ENCODE results near the gene MYO5A. TPM values are rescaled to one million over a fixed set of nuclear protein-coding genes. Genes with fewer than 3 reads are reported as not detected.
"Not testable (repeated sequence)": the region's sequence is repeated elsewhere in the genome, so short reads cannot be mapped to it uniquely, and the experiment has no call there.

The MYO5A gene
- total and polyA plus RNA-seq, 10 of the 15 experiments (the other 5 are each of a cell fraction or from before 2014, with no cell fraction given): 4.2 to 42.9 (median 31.1) TPM

- H2AFZ ChIP-seq (ENCODE audit: control insufficient read depth, low read depth, low read length): no peak overlapping the region
- ChIA-PET SMC1A (ENCODE audit: uncharacterized antibody, unreplicated experiment) (interaction anchor here (0.8 to 5.1 kb wide), 12 partner anchors 8 to 310 kb away, joined by 3 to 49 read pairs (median 6); no protein-coding TSS in a partner anchor), RAD21 (ENCODE audit: unreplicated experiment) (interaction anchor here (0.8 to 5.0 kb wide), 4 partner anchors 13 to 310 kb away, joined by 5 to 37 read pairs (median 8); no protein-coding TSS in a partner anchor), POLR2A (interaction anchor here (1.1 to 2.9 kb wide), 3 partner anchors 9 to 101 kb away, joined by 4 to 13 read pairs (median 9); no protein-coding TSS in a partner anchor), CTCF (interaction anchor here (0.7 to 4.3 kb wide), 9 partner anchors 9 to 310 kb away, joined by 3 to 37 read pairs (median 6); no protein-coding TSS in a partner anchor)
- peak overlapping the region; percentile 72 for H3K4me2 ChIP-seq (ENCODE audit: control insufficient read depth, insufficient read depth)
- no peaks in the 10 kb centered on the region for H3K27me3 ChIP-seq (replicated peaks in 1 of 2; ENCODE audit: control insufficient read depth in 2 of 2, insufficient read depth in 2 of 2, low read length in 1 of 2)
- no peak for ATAC-seq
- no TSS peak for BruUV-seq (replicated peaks)
- H3K36me3 ChIP-seq (ENCODE audit: control insufficient read depth in 2 of 2, insufficient read depth in 2 of 2, low read length in 1 of 2): no peaks in the 10 kb centered on the region
- in situ Hi-C loops (cut with MboI): no loop called here
- H3K9me3 ChIP-seq (replicated peaks; ENCODE audit: control insufficient read depth, insufficient read depth, low read length): no peaks in the 10 kb centered on the region
- peak overlapping the region; percentile 96 for H3K9ac ChIP-seq (ENCODE audit: control insufficient read depth, insufficient read depth, low read length)
- WGBS (ENCODE audit: insufficient coverage, insufficient replicate concordance, low lambda C conversion rate, missing lambda C conversion rate): 19% methylated on average over 4 of the region's 4 CpGs
- no peak for TF ChIP-seq ZZZ3 (IDR thresholded peaks at IDR 0.05; ENCODE audit: control insufficient read depth, insufficient read length, low read depth)
- no peak for TF ChIP-seq TBL1XR1 (IDR thresholded peaks at IDR 0.05; ENCODE audit: low read depth, low read length)
- TF ChIP-seq TCF12 (IDR thresholded peaks at IDR 0.05; ENCODE audit: low read depth, low read length): no peak
- H3K4me1 ChIP-seq (ENCODE audit: control insufficient read depth, insufficient read depth, low read length): peaks cover 7% of the 10 kb centered on the region
- no peak for DNase-seq (ENCODE audit: low read depth, low spot score)
- H4K20me1 ChIP-seq (ENCODE audit: control insufficient read depth, insufficient read depth): peaks cover 2% of the 10 kb centered on the region; the same call in 1 of the 2 replicates
- peaks cover 68% of the 10 kb centered on the region for H3K79me2 ChIP-seq (ENCODE audit: control insufficient read depth, insufficient read depth, low read length)
- FAIRE-seq: no peak
- intact Hi-C loops (cut with micrococcal nuclease; ENCODE audit: unreplicated experiment): loop anchor here (5.0 kb wide), 5 partner anchors 100 to 310 kb away; partner anchors contain the start of gene ATOSA
- peak overlapping the region; percentile 72 for H3K4me3 ChIP-seq
- peak overlapping the region; percentile 93 for H3K27ac ChIP-seq (ENCODE audit: control insufficient read depth, insufficient read depth)
Observed at GRCh38 chr15:52566889-52567288, 38.2 kb upstream of the MYO5A start.

GRCh38 chr15:52565417-52566358, 37.0 kb upstream of the MYO5A start:
- H3K9me3 ChIP-seq (replicated peaks; ENCODE audit: control insufficient read depth, insufficient read depth, low read length); DNase-seq (ENCODE audit: low read depth, low spot score); H3K27me3 ChIP-seq (replicated peaks in 1 of 2; ENCODE audit: control insufficient read depth in 2 of 2, insufficient read depth in 2 of 2, low read length in 1 of 2); H3K4me1 ChIP-seq (ENCODE audit: control insufficient read depth, insufficient read depth, low read length); H4K20me1 ChIP-seq (ENCODE audit: control insufficient read depth, insufficient read depth); H2AFZ ChIP-seq (ENCODE audit: control insufficient read depth, low read depth, low read length); in situ Hi-C loops (cut with MboI); H3K36me3 ChIP-seq (ENCODE audit: control insufficient read depth in 2 of 2, insufficient read depth in 2 of 2, low read length in 1 of 2); FAIRE-seq; BruUV-seq (replicated peaks): not testable (repeated sequence)
- Histone ChIP-seq H3K4me2 (ENCODE audit: control insufficient read depth, insufficient read depth) (peak overlapping the region; percentile 72), H3K9ac (ENCODE audit: control insufficient read depth, insufficient read depth, low read length) (peak overlapping the region; percentile 59), H3K4me3 (peak overlapping the region; percentile 72), H3K27ac (ENCODE audit: control insufficient read depth, insufficient read depth) (peak overlapping the region; percentile 93), H3K79me2 (ENCODE audit: control insufficient read depth, insufficient read depth, low read length) (peaks cover 80% of the 10 kb centered on the region)
- POLR2A ChIA-PET: interaction anchor here (0.6 to 2.9 kb wide), 7 partner anchors 7 to 101 kb away, joined by 3 to 13 read pairs (median 4); no protein-coding TSS in a partner anchor
- SMC1A ChIA-PET (ENCODE audit: uncharacterized antibody, unreplicated experiment): interaction anchor here (0.7 to 5.1 kb wide), 23 partner anchors 7 to 309 kb away, joined by 3 to 49 read pairs (median 3); no protein-coding TSS in a partner anchor
- peak; percentile 62 for ATAC-seq
- CTCF ChIA-PET: interaction anchor here (0.7 to 4.3 kb wide), 16 partner anchors 8 to 309 kb away, joined by 3 to 37 read pairs (median 5); no protein-coding TSS in a partner anchor
- RAD21 ChIA-PET (ENCODE audit: unreplicated experiment): interaction anchor here (0.6 to 5.0 kb wide), 19 partner anchors 10 to 451 kb away, joined by 3 to 37 read pairs (median 7); no protein-coding TSS in a partner anchor
- 80% methylated on average over 13 of the region's 13 CpGs for WGBS (ENCODE audit: insufficient coverage, insufficient replicate concordance, low lambda C conversion rate, missing lambda C conversion rate)
- intact Hi-C loops (cut with micrococcal nuclease; ENCODE audit: unreplicated experiment): loop anchor here (5.0 kb wide), 5 partner anchors 98 to 308 kb away; partner anchors contain the start of gene ATOSA
- peak; percentile 55; the same call in 1 of the 2 replicates for TF ChIP-seq DPF2 (IDR thresholded peaks at IDR 0.05)
- peak; percentile 81 for TF ChIP-seq RELB (IDR thresholded peaks at IDR 0.05; ENCODE audit: low read depth)
- peak; percentile 88 for TF ChIP-seq ZBTB33 (IDR thresholded peaks at IDR 0.05)
- peak; percentile 81 for TF ChIP-seq RAD51 (IDR thresholded peaks at IDR 0.05)
- peak; percentile 88 for TF ChIP-seq ATF2 (IDR thresholded peaks at IDR 0.05; ENCODE audit: low read length)
